Rectal smooth muscle tissue (tissue), 1 donor: ENCODE results near the gene XPR1.

Experiments
- H3K27ac ChIP-seq: one replicate; pipeline ENCODE4 v1.7.0; 2013; ENCODE audit warnings: low read depth, low read length, inconsistent platforms
- H3K27me3 ChIP-seq: one replicate; pipeline ENCODE4 v1.7.0; 2013; ENCODE audit warnings: low read length; ENCODE audit not compliant: control insufficient read depth, insufficient read depth
- H3K36me3 ChIP-seq: one replicate; pipeline ENCODE4 v1.7.0; 2013; ENCODE audit warnings: low read length; ENCODE audit not compliant: control insufficient read depth, insufficient read depth
- H3K4me1 ChIP-seq: one replicate; pipeline ENCODE4 v1.7.0; 2013; ENCODE audit warnings: low read length; ENCODE audit not compliant: control insufficient read depth, insufficient read depth
- H3K4me3 ChIP-seq: one replicate; pipeline ENCODE4 v1.7.0; 2013; ENCODE audit warnings: low read length
- H3K9ac ChIP-seq: one replicate; pipeline ENCODE4 v1.7.0; 2013; ENCODE audit warnings: low read length

Gene XPR1

GRCh38 chr1:180603223-180603849, 28.5 kb upstream of the XPR1 start:
- Histone ChIP-seq H3K27me3 (no peaks in the 10 kb centered on the region), H3K27ac (no peak overlapping the region), H3K9ac (no peak overlapping the region), H3K4me1 (no peaks in the 10 kb centered on the region), H3K4me3 (no peak overlapping the region), H3K36me3 (no peaks in the 10 kb centered on the region)

GRCh38 chr1:180603850-180604226, 28.0 kb upstream of the XPR1 start:
- Histone ChIP-seq H3K27ac (no peak overlapping the region), H3K4me3 (no peak overlapping the region), H3K4me1 (no peaks in the 10 kb centered on the region), H3K9ac (no peak overlapping the region), H3K27me3 (no peaks in the 10 kb centered on the region), H3K36me3 (no peaks in the 10 kb centered on the region)

GRCh38 chr1:180606155-180606554, 25.7 kb upstream of the XPR1 start:
- no peak overlapping the region for H3K9ac ChIP-seq
- no peak overlapping the region for H3K4me3 ChIP-seq
- no peaks in the 10 kb centered on the region for H3K4me1 ChIP-seq
- H3K36me3 ChIP-seq, result no peaks in the 10 kb centered on the region
- H3K27me3 ChIP-seq, result no peaks in the 10 kb centered on the region
- no peak overlapping the region for H3K27ac ChIP-seq

GRCh38 chr1:180609643-180610555, 21.9 kb upstream of the XPR1 start:
- H3K4me1 ChIP-seq, result peaks cover 2% of the 10 kb centered on the region
- H3K27me3 ChIP-seq, result no peaks in the 10 kb centered on the region
- no peak overlapping the region for H3K4me3 ChIP-seq
- no peaks in the 10 kb centered on the region for H3K36me3 ChIP-seq
- no peak overlapping the region for H3K27ac ChIP-seq
- H3K9ac ChIP-seq, result no peak overlapping the region

- Histone ChIP-seq H3K27ac (no peak overlapping the region), H3K4me1 (peaks cover 2% of the 10 kb centered on the region), H3K4me3 (no peak overlapping the region), H3K27me3 (no peaks in the 10 kb centered on the region), H3K36me3 (no peaks in the 10 kb centered on the region), H3K9ac (no peak overlapping the region)
These were observed 21.2 kb upstream of the XPR1 start for GRCh38 chr1:180610556-180611015.

GRCh38 chr1:180611016-180611930, 20.5 kb upstream of the XPR1 start:
- no peaks in the 10 kb centered on the region for H3K36me3 ChIP-seq
- no peaks in the 10 kb centered on the region for H3K27me3 ChIP-seq
- no peak overlapping the region for H3K9ac ChIP-seq
- H3K4me3 ChIP-seq, result no peak overlapping the region
- H3K27ac ChIP-seq, result no peak overlapping the region
- H3K4me1 ChIP-seq, result peaks cover 2% of the 10 kb centered on the region

GRCh38 chr1:180612632-180613031, 19.2 kb upstream of the XPR1 start:
- Histone ChIP-seq H3K27ac (no peak overlapping the region), H3K9ac (no peak overlapping the region), H3K27me3 (no peaks in the 10 kb centered on the region), H3K4me1 (peaks cover 2% of the 10 kb centered on the region), H3K4me3 (no peak overlapping the region), H3K36me3 (no peaks in the 10 kb centered on the region)

- Histone ChIP-seq H3K4me1 (peaks cover 2% of the 10 kb centered on the region), H3K27ac (no peak overlapping the region)
These were observed 17.1 kb upstream of the XPR1 start for GRCh38 chr1:180614730-180615129.

GRCh38 chr1:180615493-180616290, 16.1 kb upstream of the XPR1 start:
- H3K36me3 ChIP-seq, result no peaks in the 10 kb centered on the region
- peaks cover 2% of the 10 kb centered on the region for H3K4me1 ChIP-seq
- no peak overlapping the region for H3K9ac ChIP-seq
- no peak overlapping the region for H3K4me3 ChIP-seq
- H3K27me3 ChIP-seq, result no peaks in the 10 kb centered on the region
- H3K27ac ChIP-seq, result no peak overlapping the region

More at GRCh38 chr1:180614730-180615129, 17.1 kb upstream of the XPR1 start:
- Histone ChIP-seq H3K36me3 (no peaks in the 10 kb centered on the region), H3K27me3 (no peaks in the 10 kb centered on the region), H3K9ac (no peak overlapping the region), H3K4me3 (no peak overlapping the region)

GRCh38 chr1:180616439-180616838, 15.4 kb upstream of the XPR1 start:
- Histone ChIP-seq H3K27ac (no peak overlapping the region), H3K27me3 (no peaks in the 10 kb centered on the region), H3K9ac (no peak overlapping the region), H3K36me3 (no peaks in the 10 kb centered on the region), H3K4me3 (no peak overlapping the region), H3K4me1 (peaks cover under 1% of the 10 kb centered on the region)

- Histone ChIP-seq H3K9ac (no peak overlapping the region), H3K4me1 (no peaks in the 10 kb centered on the region), H3K4me3 (no peak overlapping the region), H3K27ac (no peak overlapping the region), H3K36me3 (no peaks in the 10 kb centered on the region), H3K27me3 (no peaks in the 10 kb centered on the region)
These were observed 13.9 kb upstream of the XPR1 start for GRCh38 chr1:180617774-180618395.
